Measurements from ENCODE around the gene SLC26A9.

DNA sequence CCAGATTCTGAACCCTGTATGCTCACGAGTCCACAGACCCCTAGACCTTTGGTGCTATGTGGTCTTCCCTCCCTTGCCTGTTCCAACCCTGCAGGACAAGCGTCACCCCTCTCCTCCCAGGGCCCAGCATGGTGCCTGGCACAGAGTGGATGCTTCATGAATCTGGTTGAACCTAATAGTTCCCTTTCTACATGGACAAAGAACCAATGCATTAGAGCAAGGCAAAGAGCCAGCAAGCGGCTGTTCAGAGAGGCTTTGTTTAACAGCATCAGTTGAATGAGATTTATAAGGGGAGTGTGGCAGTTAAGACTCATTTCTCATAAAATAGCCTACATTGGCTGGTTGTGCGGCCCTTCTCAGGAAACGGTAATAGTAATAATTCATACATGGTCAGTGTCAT lies 14.9 kb downstream of the SLC26A9 start:
- TF ChIP-seq HDGF (IDR thresholded peaks at IDR 0.05) = no peak
- TF ChIP-seq YY1 (IDR thresholded peaks at IDR 0.05; ENCODE audit: low read depth, low read length) = no peak
- TF ChIP-seq NFYB (IDR thresholded peaks at IDR 0.05; ENCODE audit: insufficient read depth, low read depth, low read length) = no peak
- no peak for TF ChIP-seq POLR2A (IDR thresholded peaks at IDR 0.05; ENCODE audit: low read depth, low read length)
- TF ChIP-seq, protein P1, sequence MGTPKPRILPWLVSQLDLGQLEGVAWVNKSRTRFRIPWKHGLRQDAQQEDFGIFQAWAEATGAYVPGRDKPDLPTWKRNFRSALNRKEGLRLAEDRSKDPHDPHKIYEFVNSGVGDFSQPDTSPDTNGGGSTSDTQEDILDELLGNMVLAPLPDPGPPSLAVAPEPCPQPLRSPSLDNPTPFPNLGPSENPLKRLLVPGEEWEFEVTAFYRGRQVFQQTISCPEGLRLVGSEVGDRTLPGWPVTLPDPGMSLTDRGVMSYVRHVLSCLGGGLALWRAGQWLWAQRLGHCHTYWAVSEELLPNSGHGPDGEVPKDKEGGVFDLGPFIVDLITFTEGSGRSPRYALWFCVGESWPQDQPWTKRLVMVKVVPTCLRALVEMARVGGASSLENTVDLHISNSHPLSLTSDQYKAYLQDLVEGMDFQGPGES (IDR thresholded peaks at IDR 0.05) = no peak
- TF ChIP-seq, protein P2, sequence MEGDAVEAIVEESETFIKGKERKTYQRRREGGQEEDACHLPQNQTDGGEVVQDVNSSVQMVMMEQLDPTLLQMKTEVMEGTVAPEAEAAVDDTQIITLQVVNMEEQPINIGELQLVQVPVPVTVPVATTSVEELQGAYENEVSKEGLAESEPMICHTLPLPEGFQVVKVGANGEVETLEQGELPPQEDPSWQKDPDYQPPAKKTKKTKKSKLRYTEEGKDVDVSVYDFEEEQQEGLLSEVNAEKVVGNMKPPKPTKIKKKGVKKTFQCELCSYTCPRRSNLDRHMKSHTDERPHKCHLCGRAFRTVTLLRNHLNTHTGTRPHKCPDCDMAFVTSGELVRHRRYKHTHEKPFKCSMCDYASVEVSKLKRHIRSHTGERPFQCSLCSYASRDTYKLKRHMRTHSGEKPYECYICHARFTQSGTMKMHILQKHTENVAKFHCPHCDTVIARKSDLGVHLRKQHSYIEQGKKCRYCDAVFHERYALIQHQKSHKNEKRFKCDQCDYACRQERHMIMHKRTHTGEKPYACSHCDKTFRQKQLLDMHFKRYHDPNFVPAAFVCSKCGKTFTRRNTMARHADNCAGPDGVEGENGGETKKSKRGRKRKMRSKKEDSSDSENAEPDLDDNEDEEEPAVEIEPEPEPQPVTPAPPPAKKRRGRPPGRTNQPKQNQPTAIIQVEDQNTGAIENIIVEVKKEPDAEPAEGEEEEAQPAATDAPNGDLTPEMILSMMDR (IDR thresholded peaks at IDR 0.05 in 2 of 3, conservative IDR thresholded peaks at IDR 0.05 in 1 of 3; ENCODE audit: control insufficient read depth in 2 of 3, extremely low read depth in 1 of 3, insufficient read depth in 1 of 3, low read depth in 3 of 3, low read length in 3 of 3) = no peak
